Esophagus muscularis mucosa (tissue), 4 donors: ENCODE results near the gene TMEM92.

ENCODE experiments used
- EP300 ChIP-seq: sonication (generic); formaldehyde crosslinking; IDR thresholded peaks from one replicate; pipeline ENCODE4 v1.6.1; 2017; ENCODE audit warnings: antibody characterized with exemption
- POLR2A ChIP-seq: fragments of 450-650 bp; IDR thresholded peaks from one replicate; pipeline ENCODE4 v1.6.1; 2017; ENCODE audit warnings: antibody characterized with exemption, moderate library complexity, mild to moderate bottlenecking, low read depth
- POLR2AphosphoS5 ChIP-seq, 2 donors: sonication (generic); formaldehyde crosslinking; IDR thresholded peaks; one replicate each; pipeline ENCODE4 v1.6.1; 2017; ENCODE audit warnings: antibody characterized with exemption in 2 of 2
- TF ChIP-seq, protein P1 (sequence below), 3 experiments: fragments of 200-600 bp in 2 of 3; fragments of 450-650 bp in 1 of 3; sonication (generic) in 2 of 3; IDR thresholded peaks; one replicate each; pipeline ENCODE4 v1.5.1; 2017 to 2019; ENCODE audit warnings: antibody characterized with exemption in 3 of 3, mild to moderate bottlenecking in 2 of 3, moderate library complexity in 1 of 3

DNA sequence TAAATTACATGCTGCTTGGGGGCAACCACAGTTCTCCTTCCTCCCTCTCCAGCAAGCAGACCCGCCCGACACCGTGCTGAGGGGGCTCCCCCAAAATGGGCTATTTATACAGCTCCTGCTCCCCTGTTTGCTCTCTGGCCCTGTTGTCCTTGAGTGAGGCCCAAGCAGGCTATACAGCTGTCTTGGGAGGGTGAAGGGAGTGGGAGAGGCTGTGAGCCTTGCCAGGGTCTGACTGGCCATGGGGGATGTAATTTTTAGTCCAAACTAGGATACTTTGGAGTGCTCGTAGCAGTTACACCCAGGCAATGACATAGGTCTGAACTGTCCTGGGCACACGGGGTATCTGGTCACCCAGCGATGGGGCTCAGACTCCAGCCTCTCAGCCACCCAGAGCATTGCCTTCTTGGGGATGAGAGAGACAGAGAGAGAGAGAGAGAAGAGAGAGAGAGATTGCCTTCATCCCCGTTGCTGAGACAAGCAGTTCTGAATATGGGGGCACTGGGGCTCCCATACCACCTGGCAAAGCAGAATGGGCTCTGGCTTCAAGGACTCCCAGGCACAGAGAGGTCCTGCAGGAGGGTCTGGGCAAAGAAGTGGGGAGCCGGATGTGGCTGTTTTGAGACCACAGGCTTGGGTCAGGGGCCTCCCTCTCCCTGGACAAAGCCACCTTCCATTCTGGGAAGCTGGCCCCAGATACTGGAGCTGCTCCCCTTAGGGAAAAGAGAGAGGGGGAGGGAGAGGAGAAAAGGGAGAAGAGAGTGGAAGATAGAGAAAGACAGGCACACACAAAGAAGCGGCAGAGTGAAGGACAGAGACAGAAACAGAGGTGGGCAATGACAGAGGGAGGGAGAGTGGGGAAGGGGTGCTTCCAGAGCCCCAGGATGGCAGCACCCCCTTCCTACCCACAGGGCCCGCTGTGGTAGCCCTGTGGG lies 10.7 kb upstream of the TMEM92 start:
- TF ChIP-seq, protein P1, sequence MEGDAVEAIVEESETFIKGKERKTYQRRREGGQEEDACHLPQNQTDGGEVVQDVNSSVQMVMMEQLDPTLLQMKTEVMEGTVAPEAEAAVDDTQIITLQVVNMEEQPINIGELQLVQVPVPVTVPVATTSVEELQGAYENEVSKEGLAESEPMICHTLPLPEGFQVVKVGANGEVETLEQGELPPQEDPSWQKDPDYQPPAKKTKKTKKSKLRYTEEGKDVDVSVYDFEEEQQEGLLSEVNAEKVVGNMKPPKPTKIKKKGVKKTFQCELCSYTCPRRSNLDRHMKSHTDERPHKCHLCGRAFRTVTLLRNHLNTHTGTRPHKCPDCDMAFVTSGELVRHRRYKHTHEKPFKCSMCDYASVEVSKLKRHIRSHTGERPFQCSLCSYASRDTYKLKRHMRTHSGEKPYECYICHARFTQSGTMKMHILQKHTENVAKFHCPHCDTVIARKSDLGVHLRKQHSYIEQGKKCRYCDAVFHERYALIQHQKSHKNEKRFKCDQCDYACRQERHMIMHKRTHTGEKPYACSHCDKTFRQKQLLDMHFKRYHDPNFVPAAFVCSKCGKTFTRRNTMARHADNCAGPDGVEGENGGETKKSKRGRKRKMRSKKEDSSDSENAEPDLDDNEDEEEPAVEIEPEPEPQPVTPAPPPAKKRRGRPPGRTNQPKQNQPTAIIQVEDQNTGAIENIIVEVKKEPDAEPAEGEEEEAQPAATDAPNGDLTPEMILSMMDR (IDR thresholded peaks at IDR 0.05): no peak
- TF ChIP-seq POLR2AphosphoS5 (IDR thresholded peaks at IDR 0.05): no peak
- TF ChIP-seq POLR2A: no peak
- no peak for TF ChIP-seq EP300
